Activated effector memory CD4-positive, alpha-beta T cell treated with anti-CD3 and anti-CD28 coated beads, Interleukin-2, amount 50 U/mL, for 16 hours (primary cell): Measurements from ENCODE around the gene PACSIN3.
"Not testable (repeated sequence)": the region's sequence is repeated elsewhere in the genome, so short reads cannot be mapped to it uniquely, and the experiment has no call there.

ENCODE experiments used
- DNase-seq: peaks from one replicate; pipeline ENCODE4 v3.0.0-alpha.2; 2020

The PACSIN3 gene

DNA sequence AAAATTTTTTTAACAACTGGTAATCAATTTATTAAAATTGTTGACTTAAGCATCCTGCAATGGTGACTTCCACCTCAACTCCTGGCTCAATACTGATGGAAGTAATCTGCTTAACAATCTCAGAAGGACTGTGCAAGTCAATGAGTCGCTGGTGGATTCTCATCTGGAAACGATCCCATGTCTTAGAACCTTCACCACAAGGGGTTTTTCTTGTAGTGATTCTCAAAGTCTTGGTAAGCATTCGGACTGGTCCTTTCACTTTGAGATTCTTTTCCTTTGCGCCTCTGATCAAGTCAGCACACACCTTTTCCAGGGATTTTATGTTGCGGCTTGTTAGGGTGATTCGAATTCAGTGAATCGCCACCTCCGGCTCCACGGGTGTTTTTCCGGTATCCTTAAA, 4.9 kb upstream of the PACSIN3 start:
- not testable (repeated sequence) for DNase-seq

DNA sequence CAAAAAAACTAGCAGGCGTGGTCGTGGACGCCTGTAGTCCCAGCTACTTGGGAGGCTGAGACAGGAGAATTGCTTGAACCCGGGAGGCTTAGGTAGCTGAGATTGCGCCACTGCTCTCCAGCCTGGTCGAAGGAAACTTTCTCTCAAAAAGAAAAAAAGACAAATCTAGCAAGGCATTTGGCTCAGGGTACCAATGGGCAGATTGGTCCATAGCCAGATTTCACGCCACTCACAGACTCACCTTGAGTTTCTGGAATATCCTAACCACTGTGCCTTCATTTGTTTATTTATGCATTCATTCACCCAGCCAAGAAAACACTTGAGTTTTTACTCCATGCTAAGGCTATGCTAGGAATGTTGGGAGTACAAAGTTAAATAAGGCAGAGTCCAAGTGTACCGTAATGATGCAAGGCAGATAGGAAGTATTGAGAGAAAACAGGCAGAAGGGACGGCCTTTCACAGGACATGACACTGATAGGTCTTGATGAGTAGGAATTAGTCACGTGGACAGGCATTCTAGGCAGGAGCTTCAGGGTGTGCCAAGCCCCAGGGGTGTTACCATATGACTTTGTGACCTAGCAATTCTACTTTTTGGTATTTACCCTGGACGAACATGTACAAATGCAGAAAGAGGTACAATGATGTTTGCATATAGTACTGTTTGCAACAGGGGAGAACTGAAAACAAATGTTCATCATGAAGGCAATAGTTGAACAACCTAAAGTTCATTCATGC, 3.0 kb upstream of the PACSIN3 start:
- no peak for DNase-seq

DNA sequence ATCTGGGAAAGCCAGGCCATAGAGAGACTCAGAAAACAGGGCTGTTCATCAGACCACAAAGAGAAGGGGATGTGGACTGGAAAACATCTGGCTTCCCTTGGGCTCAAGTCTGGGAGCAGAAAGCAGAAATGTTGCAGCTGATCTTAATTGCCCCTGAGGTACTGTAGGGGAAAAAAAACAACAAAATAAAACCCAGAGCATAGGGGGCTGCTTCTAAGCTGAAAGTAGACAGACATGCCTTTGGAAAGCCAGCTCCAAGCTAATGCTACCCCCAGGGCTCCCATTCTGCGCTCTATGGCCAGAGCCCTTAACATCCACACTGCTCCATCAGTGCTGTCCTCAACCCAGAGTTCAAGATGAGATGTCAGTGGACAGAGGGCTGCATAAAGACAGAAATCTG, 2.0 kb upstream of the PACSIN3 start:
- no peak for DNase-seq

DNA sequence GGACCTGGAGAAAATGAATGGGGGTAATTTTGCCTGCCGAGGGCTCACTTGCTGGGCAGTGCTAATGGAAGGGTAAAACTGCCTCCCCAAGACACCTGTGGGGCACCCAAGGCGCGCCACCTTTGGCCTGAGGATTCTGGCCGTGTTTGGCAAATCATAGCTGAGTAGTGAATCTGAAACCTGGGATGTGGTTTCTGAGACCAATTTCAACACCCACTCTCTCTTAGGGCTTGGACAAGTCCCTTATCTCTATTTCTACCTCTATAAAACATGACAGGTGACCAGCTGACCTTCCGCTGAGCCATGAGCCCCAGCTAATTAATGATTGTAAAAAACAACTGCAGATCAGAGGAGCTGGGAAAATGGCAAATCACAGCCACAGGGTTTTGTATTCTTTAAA, 1.5 kb upstream of the PACSIN3 start:
- no peak for DNase-seq

DNA sequence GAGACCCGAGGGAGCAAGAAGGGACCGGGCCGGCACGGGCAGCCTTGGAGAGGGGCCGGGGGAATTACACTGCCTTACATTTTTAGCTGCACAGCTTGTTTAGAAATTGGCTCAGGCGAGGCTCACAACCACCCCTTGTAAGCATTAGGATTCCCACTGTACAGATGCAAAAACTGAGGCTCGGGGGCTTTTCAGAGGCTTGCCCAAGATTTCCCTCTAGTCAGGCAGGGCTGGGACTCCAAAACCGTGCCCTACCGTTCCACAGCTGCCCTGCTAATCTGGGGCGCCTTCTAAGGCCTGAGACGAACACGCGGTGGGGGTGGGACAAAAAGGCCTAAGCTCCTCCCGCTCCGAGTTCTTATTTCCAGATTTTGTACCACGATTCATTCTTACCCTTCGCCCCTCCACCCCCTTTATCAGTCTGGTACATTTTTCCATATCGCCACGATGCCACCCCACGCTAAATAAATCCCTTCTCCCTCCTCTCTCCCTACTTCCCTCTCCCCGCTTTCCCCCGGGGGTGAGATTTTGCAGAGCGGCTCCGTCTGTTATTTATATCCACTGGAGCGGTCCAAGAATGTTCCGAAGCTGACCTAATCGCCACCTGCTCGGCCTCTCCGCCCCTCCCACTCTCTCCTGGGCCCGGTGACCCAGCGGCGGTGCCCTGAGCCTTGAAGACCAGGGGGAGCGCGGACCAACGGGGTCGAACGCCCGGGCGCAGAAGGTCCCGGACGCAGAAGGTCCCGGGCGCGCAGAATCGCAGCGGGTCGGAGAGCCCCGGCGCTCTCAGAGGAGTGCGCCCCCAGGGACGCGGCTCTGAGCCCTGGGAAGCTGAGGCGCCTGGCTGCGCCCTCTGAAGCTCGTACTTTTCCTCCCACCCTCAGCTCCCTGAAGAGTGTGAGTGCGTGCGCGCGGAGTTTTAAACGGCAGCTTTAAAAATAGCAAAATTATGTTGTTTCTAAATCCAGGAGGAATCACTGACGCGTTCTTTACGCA, 764 bp upstream of the PACSIN3 start:
- peak; percentile 81 for DNase-seq

DNA sequence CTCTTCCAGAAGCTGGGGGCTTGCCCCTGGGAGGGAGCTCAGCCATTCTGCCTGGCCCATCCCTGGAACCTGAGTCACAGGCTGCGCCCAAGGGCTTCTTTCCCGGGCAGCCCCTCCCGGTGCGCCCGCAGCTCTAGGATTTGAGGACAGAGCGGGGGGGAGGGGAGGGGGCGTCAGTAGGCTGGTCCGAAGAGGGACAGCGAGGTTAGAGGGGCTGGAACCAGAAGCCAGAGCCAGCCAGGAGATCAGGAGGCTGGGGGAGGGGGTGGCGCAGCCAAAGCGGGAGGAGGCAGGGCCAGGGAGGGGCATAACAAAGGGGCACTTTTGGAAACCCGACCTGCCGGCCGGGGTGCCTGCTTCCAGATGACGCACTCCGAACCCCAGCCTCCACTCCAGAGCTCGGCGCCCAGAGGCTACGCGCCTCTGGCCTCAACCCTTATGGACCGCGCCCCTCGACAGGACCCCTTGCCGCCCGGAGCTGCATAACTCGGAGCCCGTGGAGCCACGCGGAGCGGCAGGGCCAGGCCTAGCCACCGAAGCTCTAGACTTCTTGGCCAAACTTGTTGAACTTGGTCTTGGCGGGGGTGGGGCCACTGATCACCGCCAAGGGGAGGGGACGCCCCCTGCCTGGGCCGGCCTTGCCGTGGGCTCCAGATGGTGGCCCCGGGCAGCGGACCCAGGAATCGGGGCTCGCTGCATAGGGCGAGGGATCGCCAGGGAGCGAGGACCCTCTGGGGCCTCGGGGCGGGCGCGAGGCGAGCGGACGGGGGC, 744 bp downstream of the PACSIN3 start:
- no peak for DNase-seq

DNA sequence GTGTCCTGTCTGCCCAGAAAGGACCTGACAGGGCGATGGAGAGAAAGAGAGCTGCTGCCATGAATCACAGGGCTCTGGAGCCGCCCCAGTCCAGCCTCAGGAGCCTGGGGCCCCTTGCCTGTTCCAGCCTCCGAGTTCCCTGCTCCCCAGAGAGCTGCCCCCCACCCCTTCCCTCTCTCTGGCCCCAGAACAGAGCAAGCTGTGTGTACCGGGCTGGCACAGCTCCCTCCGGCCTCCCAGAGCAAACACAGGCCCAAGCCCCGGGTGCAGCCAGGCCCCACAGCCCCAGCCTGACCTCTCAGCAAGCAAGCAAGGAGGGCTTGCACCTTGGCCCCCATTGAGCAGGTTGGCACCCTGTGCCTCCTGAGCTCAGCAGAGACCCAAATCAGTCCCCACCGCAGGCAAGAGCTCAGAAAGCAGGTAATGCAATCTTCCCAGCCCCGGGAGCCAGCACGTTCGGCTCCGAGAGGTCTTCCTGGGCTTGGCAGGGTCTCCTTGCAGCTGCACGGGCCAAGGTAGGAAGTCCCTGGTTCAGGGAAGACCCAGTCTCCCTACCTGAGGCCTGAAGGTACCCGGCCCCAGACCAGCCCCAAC, 1.4 kb downstream of the PACSIN3 start:
- no peak for DNase-seq

DNA sequence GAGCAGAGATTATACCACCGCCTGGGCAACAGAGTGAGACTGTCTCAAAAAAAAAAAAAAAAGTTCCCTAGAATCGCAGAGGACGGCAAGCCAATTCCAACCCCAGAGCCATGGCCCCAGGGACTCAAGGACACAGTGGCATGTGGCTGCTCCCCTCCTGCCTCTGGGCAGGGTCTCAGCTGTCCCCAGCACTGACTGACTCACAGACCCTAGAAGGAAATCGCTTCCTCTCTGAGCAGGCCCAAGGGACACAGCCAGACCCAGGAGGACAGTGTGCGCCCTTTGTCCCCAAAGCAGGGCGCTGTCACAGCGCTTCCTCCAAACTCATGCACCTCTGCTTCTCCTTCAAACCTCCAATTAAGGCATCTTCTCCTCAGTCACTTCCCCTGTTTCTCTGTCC, 2.3 kb downstream of the PACSIN3 start:
- DNase-seq, result no peak

DNA sequence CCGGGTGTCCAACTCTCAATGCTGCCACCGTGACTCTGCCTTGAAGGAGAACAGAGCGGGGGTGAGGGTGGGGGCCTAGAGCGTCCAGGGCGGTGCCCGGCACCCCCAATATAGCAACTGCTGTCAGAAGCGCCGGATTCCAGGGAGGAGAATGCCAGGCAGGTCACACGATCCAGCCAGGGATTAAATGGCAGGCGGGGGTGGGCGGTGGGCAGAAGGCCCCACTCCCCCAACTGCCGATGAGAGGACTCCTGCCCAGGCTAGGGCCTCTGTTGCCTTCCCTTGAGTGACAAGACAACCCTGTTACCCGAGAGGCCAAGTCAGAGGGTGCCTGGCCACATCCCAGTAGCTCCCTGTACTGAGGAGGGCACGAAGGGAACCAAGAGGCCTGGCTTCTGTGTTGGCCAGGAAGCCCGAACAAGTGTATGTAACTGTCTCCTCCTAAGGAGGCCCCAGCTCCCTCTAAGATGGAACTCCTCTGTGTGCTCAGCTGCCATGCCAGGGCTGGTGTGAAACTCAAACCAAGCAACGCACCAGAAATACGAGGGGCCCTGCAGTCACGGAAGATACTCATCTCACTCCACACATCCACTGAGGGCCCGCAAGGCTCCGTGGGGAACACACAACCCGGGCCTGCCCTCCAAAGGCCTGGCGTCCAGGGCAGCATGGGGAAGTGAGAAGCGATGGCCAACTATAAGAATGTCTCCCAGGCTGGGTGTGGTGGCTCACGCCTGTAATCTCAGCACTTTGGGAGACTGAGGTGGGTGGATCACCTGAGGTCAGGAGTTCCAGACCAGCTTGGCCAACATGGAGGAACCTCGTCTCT, 3.0 kb downstream of the PACSIN3 start:
- DNase-seq, result no peak

DNA sequence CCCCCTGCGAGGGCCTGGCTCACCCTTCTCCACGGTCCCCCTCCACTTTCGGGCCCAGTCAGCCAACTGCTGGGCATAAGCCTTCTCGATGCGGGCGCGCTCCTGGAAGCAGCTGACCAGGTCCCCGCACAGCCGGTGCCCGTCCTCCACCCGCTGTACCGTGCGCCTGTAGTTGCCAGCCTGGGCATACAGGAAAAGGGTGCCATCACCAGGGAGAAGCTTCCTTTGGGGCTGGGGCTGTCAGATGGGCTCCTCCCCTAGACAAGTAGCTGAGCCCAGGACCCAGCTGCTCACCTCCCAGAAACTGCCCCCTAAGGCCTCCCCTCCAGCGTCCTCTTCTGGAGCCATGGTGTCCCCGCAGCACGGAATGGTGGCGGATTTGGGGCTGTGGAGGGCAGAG, 3.9 kb downstream of the PACSIN3 start:
- DNase-seq, result no peak

DNA sequence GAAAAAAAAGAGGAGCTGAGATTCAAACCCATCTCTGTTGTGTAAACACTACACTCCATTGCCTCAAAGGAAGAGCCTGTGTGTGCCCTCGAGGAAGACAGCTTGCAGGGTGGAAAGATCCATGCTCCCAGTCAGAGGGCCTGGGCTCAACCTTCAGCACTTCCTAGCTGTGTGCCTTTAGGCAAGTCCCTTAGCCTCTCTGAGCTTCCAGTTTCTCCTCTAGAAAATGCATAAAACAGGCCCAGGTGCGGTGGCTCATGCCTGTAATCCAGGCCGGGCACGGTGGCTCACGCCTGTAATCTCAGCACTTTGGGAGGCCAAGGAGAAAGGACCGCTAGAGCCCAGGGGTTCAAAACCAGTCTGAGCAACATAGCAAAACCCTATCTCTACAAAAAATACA, 5.0 kb downstream of the PACSIN3 start:
- DNase-seq, result no peak

DNA sequence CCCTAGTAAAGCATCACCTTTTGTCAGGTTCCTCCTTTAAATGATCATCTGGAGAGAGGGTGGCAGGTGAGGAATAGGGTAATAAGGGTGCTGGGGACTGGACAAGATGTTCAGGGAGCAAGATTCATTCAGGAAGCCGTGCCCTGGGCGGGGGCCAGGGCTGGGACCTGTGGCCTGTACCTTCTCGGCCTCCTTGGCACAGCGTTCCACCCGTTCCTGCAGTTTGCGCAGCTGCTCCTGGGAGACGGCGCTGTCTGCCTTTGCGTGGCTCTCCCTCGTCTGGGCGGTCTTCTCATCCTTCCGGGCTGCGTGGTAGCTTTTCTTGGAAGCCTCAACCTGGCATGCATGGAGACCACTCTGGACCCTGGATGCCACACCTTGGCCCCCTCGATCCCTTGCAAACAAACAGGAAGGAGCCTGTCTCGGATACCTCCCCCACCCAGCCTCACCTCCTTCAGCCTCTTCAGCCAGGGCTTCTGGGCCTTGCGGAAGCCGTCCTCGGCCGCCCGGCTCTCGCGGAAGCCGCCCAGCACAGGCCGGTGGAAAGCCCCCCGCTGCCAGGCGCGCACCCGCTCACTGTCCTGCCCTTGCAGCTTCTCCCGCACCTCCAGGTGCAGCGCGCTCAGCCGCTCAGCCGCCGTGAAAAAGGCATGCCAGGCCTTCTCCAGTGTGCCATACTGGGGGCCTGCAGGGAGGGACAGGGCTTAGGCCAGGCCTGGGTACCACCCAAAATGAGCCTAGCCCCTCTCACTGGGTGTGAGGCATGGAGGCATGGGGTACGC, 6.0 kb downstream of the PACSIN3 start:
- DNase-seq, result no peak

DNA sequence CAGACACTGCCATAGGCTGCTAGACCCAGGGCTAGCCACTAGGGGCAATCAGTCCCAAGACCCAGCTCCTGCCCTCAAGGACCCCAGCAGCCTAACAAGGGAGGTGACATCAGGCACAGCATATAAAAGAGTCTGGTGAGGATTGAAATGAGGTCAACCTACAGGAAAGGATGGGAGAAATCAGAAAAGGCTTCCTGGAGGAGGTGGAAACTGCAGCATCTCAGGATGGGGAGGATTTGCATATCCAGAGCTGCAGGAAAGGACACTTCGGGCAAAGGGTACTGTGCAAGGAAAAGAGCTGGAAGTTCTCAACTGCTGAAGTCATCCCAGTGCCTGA, 6.6 kb downstream of the PACSIN3 start:
- peak; percentile 75 for DNase-seq

DNA sequence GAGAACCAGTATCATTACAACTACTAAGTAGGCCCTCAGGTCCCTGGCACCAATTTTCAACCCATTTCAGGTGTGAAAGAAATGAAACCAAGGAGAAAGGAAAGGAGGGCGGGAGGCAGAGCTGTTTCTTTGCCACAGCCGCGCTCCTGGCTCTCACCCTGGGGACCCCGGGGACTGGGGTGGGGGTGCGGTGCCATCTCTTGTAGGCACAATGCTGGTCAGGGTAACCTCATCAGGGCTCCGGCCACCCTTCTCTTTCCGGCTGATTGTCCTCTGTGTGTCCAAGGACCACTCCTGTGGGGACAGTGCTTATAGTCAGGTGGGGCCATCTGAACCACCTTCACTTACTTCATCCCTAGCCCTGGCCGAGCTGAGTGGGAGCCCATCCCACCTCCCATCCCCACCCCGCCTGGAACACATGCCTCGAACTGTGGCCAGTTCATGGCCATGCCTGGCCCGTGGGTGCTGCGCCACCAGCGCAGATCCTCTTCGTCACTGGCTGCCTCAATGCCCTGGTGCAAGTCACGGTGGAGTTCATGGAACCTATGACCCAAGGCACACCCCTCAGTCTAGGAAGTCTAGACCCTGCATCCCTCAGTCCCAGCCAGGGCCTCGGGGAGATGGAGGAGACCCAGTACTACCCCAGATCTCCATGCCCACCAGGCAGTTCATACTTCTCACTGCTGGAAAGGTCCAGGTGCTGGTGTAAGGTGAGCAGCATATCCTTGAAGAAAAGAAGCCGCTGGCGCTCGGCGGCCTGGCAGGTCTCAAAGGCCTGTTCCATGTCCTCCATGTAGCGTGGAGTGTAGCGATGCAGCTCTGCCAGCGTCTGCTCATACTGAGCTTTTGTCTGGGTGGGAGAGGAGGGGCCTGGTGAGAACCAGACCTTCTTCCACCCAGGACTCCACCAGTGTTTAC, 7.2 kb downstream of the PACSIN3 start:
- DNase-seq, result no peak

DNA sequence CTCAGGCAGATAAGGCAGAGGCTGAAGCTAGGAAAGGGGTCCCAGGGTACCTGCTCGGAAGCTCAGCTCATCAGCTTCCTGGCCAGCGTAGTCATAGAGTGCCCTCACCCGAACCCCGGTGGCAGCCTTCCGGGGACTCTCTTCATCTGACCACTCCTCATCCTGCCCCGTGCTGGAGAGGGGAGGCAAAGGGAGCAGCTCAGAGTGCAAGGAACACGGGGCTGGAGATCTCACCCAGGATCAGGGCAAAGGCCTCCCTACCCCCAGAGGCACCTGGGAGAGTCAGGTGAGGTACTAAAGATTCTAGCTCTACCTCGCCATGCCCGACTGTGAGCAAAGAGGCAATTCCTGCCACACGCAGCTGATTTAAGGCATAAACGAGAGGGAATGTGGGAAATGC, 7.9 kb downstream of the PACSIN3 start:
- no peak for DNase-seq

DNA sequence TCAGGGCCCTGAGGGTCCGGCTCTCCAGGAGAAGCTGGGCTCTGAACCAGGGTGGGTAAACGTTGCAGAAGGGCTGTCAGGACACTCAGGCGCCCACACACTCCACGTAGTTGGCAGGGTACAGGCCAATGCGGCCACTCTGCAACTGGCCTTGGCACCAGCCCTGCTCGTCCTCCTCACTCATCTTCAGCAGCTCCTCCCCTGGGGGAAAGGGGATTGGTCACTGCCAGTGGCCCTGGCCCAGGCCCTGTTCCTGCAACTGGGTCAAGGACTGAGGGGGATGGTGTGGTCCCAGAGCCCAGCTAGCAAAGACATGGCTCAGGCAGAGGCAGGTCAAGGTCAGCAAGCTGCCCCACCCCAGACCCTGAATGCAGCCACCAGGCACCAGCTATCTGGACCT, 8.4 kb downstream of the PACSIN3 start:
- no peak for DNase-seq

DNA sequence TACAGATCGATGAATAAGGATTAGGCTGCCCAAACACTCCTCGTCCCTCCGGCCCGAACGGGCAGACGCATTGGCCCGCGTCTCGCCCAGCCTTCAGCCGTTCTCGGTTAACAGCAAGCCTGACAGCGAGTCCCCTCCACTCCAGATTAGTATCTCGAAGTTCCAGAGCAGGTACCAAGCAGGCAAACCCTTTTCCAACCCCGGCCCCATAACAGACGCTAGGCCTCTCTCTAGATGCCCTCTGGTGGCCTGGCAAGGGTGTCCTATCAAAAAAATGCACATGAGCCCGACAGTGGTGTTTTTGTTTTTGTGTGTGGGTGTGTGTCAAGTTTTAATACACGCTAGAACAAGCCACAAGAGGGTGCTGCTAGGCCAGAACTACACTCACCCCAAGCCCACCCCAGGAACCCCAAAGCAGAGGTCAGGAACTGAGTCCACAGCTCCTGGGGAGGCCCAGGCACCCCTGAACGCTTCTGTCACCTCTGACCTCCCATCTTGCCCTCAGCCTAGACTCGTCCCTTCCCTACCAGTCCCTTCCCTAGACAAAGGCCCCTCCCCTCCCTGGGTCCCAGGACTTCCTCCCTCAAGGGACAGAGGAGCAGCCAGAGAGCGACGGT, 8.9 kb downstream of the PACSIN3 start:
- DNase-seq, result peak; percentile 90

DNA sequence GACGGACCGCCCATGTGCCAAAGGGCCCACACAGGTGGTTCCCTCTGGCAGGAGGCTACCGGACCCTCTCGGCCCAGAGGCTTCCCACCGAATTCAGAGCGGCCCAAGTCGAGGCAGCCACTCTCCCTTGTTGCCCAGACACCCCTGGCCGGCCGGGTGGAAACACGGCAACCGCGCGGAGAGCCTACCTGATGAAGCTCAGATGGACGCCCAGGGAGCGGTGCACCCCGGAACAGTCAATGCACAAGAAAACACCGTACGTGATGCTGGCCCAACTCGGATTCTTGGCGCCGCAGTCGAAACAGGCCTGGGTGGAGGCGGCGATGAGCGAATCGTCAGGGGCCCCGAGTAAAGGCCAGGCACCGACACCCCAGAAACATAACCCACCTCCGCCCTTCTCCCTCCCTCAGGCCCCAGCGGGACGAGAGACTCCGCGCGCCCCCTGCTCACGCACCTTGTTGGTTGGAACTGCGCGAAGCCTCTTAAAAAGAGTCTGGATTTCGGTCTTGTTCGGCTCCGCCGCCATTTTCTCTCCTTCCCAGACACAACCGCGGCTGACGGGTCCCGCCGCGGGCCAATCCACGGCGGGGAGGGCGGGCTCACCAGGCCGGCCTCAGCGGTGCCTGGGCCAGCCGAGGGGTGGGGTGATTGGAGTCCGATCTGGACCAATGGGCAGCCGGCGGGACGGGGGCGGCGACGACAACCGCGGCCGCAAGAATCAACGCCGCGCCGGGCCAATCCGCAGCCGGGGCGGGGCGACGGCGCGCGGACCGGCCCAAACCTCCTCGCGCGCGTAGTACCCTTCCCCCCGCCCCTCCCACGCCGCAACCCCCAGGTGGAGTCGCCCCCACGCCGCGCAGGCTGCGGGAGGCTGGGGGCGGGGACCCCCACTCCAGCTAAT, 9.7 kb downstream of the PACSIN3 start, which contains the start of gene ARFGAP2:
Gene ARFGAP2, minus strand, starts transcription at position 552 of the 901 bp plus-strand sequence. Its CDS starts 26 bp downstream, at position 526.
- DNase-seq, result peak; percentile 99
